GM10266 (cell line): Measurements from ENCODE around the gene IFITM1.

ENCODE experiments used
- DNase-seq: peaks from one replicate; pipeline ENCODE4 v3.0.0; 2012; ENCODE audit errors: extremely low spot score
- TF ChIP-seq, protein P1 (sequence below): IDR thresholded peaks from 2 replicates; pipeline ENCODE4 v1.5.1; 2012; ENCODE audit warnings: mild to moderate bottlenecking, low read depth; ENCODE audit not compliant: control insufficient read depth, insufficient read depth; ENCODE audit errors: missing control alignments

The IFITM1 gene

DNA sequence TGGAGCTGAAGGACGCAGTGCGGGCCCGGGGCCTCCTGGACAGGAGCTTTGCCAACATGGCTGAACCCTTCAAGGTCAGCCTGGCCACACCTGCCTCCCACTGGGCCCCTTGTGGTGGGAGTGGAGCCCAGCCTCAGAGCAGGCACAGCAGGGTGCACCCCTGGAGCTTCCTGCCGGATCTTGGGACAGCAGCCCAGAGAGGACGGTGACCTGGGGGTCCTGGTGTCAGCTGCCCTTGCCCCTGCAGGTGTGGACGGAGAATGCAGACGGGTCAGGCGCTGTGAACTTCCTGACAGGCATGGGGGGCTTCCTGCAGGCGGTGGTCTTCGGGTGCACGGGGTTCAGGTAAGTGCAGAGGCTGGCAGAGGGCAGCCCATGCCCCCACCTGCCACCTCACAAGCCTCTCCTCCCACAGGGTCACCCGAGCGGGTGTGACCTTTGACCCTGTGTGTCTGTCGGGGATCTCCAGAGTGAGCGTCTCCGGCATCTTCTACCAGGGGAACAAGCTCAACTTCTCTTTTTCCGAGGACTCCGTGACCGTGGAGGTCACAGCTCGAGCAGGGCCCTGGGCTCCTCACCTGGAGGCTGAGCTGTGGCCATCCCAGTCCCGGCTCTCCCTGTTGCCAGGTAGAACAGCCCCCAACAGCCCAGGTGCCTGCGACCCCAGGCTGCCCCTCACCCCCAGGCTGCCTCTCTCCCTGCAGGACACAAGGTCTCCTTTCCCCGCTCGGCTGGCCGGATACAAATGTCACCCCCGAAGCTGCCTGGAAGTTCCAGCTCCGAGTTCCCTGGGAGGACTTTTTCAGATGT lies 19.8 kb upstream of the IFITM1 start:
- TF ChIP-seq, protein P1, sequence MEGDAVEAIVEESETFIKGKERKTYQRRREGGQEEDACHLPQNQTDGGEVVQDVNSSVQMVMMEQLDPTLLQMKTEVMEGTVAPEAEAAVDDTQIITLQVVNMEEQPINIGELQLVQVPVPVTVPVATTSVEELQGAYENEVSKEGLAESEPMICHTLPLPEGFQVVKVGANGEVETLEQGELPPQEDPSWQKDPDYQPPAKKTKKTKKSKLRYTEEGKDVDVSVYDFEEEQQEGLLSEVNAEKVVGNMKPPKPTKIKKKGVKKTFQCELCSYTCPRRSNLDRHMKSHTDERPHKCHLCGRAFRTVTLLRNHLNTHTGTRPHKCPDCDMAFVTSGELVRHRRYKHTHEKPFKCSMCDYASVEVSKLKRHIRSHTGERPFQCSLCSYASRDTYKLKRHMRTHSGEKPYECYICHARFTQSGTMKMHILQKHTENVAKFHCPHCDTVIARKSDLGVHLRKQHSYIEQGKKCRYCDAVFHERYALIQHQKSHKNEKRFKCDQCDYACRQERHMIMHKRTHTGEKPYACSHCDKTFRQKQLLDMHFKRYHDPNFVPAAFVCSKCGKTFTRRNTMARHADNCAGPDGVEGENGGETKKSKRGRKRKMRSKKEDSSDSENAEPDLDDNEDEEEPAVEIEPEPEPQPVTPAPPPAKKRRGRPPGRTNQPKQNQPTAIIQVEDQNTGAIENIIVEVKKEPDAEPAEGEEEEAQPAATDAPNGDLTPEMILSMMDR: no peak
- no peak for DNase-seq

DNA sequence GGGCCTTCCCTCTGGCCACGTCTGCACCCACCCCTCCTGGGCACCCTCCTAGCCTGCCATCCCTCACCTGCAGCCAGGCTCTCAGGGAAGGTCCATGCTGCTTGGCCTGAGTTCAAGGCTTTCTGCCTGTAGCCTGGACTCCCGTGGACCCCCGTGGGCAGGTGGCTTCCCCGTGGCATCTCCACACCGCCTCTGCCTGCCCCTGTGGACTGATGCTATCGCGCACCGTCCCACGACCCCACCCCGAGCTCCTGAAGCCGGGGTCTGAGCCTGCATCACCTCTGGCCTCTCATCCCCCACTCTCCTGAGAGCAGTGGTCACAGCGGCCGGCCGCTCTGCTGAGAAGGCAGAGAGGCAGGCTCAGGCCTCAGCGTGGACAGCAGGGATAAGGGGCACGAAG lies 19.1 kb upstream of the IFITM1 start:
- no peak for DNase-seq
- TF ChIP-seq, protein P1: no peak

DNA sequence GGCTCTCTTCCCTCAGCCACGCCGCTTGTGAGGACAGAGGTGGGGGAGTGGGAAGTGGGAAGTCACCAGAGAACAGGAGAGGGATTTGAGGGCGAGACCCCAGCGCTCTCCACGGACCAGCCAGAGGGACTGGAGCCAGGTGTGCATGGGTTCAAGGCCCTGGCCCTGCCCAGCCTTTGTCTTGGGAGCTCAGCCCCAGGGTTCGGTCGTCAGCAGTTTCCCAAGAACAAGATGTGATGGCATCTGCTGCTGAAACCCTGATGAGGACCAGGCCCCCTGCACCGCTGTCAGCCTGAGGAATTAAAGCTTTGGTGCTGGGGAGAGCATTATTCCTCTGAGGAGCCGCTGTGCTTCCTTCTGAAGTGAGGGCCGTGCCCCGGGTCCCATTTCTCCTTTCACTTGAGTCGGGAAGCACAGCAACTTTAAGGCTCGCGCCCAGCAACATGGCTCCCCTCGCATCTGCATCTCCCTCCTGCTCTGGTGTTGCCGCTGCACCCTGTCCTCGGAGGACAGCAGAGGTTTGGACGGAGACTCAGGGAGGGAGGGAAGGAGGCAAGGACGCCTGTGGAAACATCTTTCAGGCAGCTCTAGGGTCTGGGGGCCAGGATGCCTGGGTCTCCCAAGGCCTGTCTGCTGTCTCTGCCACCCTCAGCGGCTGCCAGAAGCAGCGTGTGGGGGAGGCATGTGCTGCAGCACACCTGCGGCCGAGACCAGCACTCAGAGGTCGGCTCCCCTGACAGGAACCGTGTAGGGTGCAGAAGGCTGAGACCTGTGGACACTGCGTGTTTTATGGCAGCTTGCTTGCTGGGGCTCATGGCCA lies 18.3 kb upstream of the IFITM1 start:
- TF ChIP-seq, protein P1: no peak
- no peak for DNase-seq

DNA sequence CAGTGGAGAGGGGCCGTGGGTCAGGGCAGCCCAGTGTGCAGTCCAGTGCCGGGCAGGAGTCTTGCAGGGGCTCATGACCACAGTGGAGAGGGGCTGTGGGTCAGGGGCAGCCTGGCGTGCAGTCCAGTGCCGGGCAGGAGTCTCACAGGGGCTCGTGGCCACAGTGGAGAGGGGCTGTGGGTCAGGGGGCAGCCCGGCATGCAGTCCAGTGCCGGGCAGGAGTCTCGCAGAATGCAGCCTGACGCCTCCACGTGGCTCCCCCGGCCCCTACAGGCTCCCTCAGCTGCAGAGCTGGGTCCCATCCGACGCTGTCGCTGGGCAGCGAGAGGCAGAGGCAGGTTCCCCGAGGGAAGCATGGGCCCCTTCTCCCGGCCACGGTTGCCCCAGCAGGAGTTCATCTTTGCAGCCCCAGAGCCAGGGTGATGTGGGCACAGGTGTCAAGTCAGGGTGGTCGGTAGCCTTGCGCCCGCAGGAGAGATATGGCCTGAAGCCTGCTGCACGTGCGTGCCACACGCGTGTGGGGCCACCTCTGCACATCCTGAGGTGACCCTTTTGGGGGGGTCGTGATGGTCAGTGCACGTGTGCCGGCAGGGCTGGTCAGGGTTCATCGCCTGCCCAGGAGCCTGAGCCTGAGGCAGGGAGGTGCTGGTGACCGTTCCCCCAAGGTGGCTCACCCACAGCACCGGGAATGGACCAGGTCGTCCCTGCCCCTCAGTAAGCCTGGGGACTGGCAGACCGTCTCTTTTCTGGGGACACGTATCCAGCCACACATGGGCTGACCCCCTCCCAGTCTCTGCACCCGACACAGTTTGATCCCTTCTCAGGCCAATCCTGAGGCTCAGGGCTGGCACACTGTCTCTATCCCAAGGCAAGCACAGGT lies 17.4 kb upstream of the IFITM1 start:
- no peak for DNase-seq

DNA sequence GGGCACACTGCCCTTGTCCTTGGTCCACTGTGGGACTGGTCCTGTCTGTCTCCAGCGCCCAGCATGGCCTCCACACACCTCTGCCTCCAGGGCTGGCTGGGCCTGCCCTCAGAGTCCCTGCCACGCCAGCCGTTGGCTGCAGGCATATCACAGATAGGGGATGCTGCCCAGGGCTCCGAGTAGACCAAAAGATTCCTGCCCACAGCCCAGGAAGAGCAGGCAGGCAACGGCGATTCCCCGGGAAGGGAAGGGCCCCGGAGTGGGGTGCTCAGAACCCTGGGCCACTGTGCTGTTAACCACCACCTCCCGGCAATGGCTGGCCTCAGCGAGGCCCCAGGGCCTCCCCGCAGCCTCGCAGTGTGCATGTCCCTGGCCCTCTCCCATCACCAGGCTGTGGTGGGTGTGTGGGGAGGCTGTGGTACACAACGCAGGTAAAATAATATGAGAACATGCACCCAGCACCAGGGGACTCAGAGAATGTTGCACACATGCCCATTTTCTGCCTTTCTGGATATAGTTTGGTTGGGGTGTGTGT lies 16.7 kb upstream of the IFITM1 start:
- TF ChIP-seq, protein P1: no peak
- DNase-seq: no peak

More for the DNA sequence above, 17.4 kb upstream of the IFITM1 start:
- TF ChIP-seq, protein P1: no peak

DNA sequence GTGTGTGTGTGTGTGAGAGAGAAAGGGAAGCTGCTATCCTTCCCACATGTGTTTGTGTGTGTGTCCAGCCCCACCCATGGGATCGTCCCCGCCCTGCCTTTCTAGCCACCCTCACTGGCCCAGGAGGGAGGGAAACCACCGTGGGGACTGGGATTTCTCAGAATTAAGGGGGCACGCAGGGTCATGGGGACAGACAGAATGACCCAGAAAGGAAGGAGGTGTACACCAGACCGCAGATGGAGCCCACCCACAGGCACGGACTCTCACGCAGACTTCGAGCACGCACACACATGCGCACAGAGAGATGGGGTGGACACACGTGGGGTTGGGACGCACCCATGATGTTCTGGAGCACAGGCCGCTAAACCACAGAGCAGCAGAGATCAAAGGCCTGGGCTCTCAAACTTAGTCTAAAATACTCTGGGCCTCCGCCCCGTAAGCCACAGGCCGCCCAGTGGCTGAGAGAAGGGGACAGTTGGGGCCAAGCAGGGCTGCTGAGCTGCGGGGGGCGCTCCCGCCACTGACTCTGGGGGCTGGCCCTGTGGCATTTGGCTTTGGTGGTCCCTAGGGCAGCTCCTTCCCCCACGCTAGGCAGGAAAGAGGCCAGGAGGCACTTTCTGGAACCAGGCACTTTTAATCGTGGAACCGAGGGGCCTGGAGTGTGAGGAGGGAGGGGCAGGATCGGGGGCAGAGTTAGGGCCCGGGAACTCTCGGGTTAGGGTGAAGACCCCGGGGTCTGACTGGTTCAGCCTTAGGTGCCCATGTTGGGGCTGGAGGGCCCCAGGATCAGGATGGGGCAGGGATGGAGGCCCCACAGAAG lies 16.0 kb upstream of the IFITM1 start:
- DNase-seq: no peak
- TF ChIP-seq, protein P1: no peak
